GM12873 (cell line): Measurements from ENCODE around the gene CAPN14.

Experiments
- TF ChIP-seq, protein P1 (sequence below): IDR thresholded peaks from 2 replicates; pipeline ENCODE4 v1.5.1; 2012; ENCODE audit warnings: low read depth, mild to moderate bottlenecking, moderate library complexity, low read length, control low read depth; ENCODE audit not compliant: insufficient read depth; ENCODE audit errors: missing control alignments

Gene CAPN14

GRCh38 chr2:31208240-31208639 is 9.1 kb downstream of the CAPN14 start:
- TF ChIP-seq, protein P1, sequence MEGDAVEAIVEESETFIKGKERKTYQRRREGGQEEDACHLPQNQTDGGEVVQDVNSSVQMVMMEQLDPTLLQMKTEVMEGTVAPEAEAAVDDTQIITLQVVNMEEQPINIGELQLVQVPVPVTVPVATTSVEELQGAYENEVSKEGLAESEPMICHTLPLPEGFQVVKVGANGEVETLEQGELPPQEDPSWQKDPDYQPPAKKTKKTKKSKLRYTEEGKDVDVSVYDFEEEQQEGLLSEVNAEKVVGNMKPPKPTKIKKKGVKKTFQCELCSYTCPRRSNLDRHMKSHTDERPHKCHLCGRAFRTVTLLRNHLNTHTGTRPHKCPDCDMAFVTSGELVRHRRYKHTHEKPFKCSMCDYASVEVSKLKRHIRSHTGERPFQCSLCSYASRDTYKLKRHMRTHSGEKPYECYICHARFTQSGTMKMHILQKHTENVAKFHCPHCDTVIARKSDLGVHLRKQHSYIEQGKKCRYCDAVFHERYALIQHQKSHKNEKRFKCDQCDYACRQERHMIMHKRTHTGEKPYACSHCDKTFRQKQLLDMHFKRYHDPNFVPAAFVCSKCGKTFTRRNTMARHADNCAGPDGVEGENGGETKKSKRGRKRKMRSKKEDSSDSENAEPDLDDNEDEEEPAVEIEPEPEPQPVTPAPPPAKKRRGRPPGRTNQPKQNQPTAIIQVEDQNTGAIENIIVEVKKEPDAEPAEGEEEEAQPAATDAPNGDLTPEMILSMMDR, result no peak

GRCh38 chr2:31207790-31208189 is 9.5 kb downstream of the CAPN14 start:
- TF ChIP-seq, protein P1, result no peak

- TF ChIP-seq, protein P1, result no peak
Measured at GRCh38 chr2:31205613-31206012, 11.7 kb downstream of the CAPN14 start.

- TF ChIP-seq, protein P1, result no peak
Measured at GRCh38 chr2:31205186-31205585, 12.1 kb downstream of the CAPN14 start.

- TF ChIP-seq, protein P1, result no peak
Measured at GRCh38 chr2:31204783-31205182, 12.5 kb downstream of the CAPN14 start.

DNA sequence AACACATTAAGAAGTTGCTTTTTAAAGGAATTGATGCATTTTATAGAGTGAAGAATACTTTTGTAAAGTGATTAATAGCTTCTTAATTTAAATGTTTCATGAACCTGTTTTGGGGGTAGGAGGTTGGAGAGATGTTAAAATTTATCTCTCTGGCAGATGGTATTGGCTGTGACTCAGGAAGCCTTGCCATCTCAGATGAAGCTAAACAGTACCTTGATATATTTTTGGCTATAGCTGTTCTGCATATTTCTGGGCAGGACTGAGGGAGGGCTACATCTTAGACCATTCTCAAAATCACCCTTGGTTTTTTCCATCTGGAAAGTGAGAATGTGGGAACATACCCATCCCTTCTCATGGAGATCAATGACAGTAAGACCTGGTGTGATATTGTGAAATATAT is 13.4 kb downstream of the CAPN14 start:
- TF ChIP-seq, protein P1, result no peak

- TF ChIP-seq, protein P1, result no peak
Measured at GRCh38 chr2:31202833-31203232, 14.5 kb downstream of the CAPN14 start.
